Activated CD4-positive, alpha-beta T cell treated with anti-CD3 and anti-CD28 coated beads, Interleukin-2, amount 50 U/mL, for 1 hour (primary cell): ENCODE data around the gene FCGR1A.
"Not testable (repeated sequence)": the region's sequence is repeated elsewhere in the genome, so short reads cannot be mapped to it uniquely, and the experiment has no call there.

ENCODE experiments used
- DNase-seq: peaks from one replicate; pipeline ENCODE4 v3.0.0-alpha.2; 2020

Gene FCGR1A

GRCh38 chr1:149782600-149782999 is at the start of gene FCGR1A:
TSS of gene FCGR1A (plus strand) at chr1:149782694. CDS start at chr1:149782744, 50 bp downstream.
- not testable (repeated sequence) for DNase-seq

GRCh38 chr1:149732781-149733180 is 49.7 kb upstream of the FCGR1A start:
- not testable (repeated sequence) for DNase-seq

GRCh38 chr1:149734692-149735091 is 47.8 kb upstream of the FCGR1A start:
- DNase-seq = not testable (repeated sequence)

GRCh38 chr1:149740148-149740581 is 42.3 kb upstream of the FCGR1A start:
- DNase-seq = peak; percentile 5

- DNase-seq = not testable (repeated sequence)
Observed at GRCh38 chr1:149740590-149741230, 41.8 kb upstream of the FCGR1A start.

- DNase-seq = not testable (repeated sequence)
Observed at GRCh38 chr1:149741914-149742313, 40.6 kb upstream of the FCGR1A start.

- not testable (repeated sequence) for DNase-seq
Observed at GRCh38 chr1:149746463-149747356, 35.8 kb upstream of the FCGR1A start.

GRCh38 chr1:149747359-149748143 is 34.9 kb upstream of the FCGR1A start:
- DNase-seq = not testable (repeated sequence)

GRCh38 chr1:149748144-149748500 is 34.4 kb upstream of the FCGR1A start:
- DNase-seq = not testable (repeated sequence)

GRCh38 chr1:149750562-149750961 is 31.9 kb upstream of the FCGR1A start:
- DNase-seq = not testable (repeated sequence)

GRCh38 chr1:149752186-149752585 is 30.3 kb upstream of the FCGR1A start:
- not testable (repeated sequence) for DNase-seq

GRCh38 chr1:149753466-149753865 is 29.0 kb upstream of the FCGR1A start:
- DNase-seq = not testable (repeated sequence)

- not testable (repeated sequence) for DNase-seq
Observed at GRCh38 chr1:149755294-149755693, 27.2 kb upstream of the FCGR1A start.

- not testable (repeated sequence) for DNase-seq
Observed at GRCh38 chr1:149762294-149762693, 20.2 kb upstream of the FCGR1A start.

GRCh38 chr1:149764087-149764800 is 18.2 kb upstream of the FCGR1A start:
- not testable (repeated sequence) for DNase-seq

- DNase-seq = not testable (repeated sequence)
Observed at GRCh38 chr1:149766241-149766640, 16.3 kb upstream of the FCGR1A start.

- DNase-seq = not testable (repeated sequence)
Observed at GRCh38 chr1:149769216-149769615, 13.3 kb upstream of the FCGR1A start.

GRCh38 chr1:149770661-149771060 is 11.8 kb upstream of the FCGR1A start:
- not testable (repeated sequence) for DNase-seq

- not testable (repeated sequence) for DNase-seq
Observed at GRCh38 chr1:149771653-149772425, 10.7 kb upstream of the FCGR1A start.

GRCh38 chr1:149775510-149776147 is 6.9 kb upstream of the FCGR1A start:
- not testable (repeated sequence) for DNase-seq

- DNase-seq = not testable (repeated sequence)
Observed at GRCh38 chr1:149777084-149777483, 5.4 kb upstream of the FCGR1A start.
